Trophoblast cell (in vitro differentiated cells and primary cell): ENCODE results near the gene CRYAA.

ENCODE experiments used
- DNase-seq, 2 donors: peaks; one replicate each; pipeline ENCODE4 v3.0.0-alpha.2; 2016
- H2AFZ ChIP-seq: 2 replicates; pipeline ENCODE4 v1.6.1; 2013; ENCODE audit warnings: low read length, moderate library complexity, mild to moderate bottlenecking; ENCODE audit not compliant: insufficient read depth, poor library complexity
- H2AK5ac ChIP-seq: 2 replicates; pipeline ENCODE4 v1.6.1; 2013; ENCODE audit warnings: mild to moderate bottlenecking, low read length
- H2BK120ac ChIP-seq: 2 replicates; pipeline ENCODE4 v1.6.1; 2013; ENCODE audit warnings: low read length, mild to moderate bottlenecking, moderate library complexity; ENCODE audit not compliant: insufficient read depth, poor library complexity
- H2BK12ac ChIP-seq: 2 replicates; pipeline ENCODE4 v1.6.1; 2013; ENCODE audit warnings: mild to moderate bottlenecking, low read length, moderate library complexity
- H2BK5ac ChIP-seq: 2 replicates; pipeline ENCODE4 v1.6.1; 2013; ENCODE audit warnings: low read length, low read depth, moderate library complexity, mild to moderate bottlenecking; ENCODE audit not compliant: poor library complexity
- H3K14ac ChIP-seq: 2 replicates; pipeline ENCODE4 v1.6.1; 2013; ENCODE audit warnings: mild to moderate bottlenecking, low read length
- H3K18ac ChIP-seq: 2 replicates; pipeline ENCODE4 v1.6.1; 2013; ENCODE audit warnings: mild to moderate bottlenecking, low read length
- H3K23ac ChIP-seq: 2 replicates; pipeline ENCODE4 v1.6.1; 2013; ENCODE audit warnings: low read length
- H3K27ac ChIP-seq: 2 replicates; pipeline ENCODE4 v1.5.1; 2013; ENCODE audit warnings: low read depth, mild to moderate bottlenecking, inconsistent platforms, low read length, moderate library complexity
- H3K27me3 ChIP-seq: 2 replicates; pipeline ENCODE4 v1.6.1; 2013; ENCODE audit warnings: inconsistent platforms, mild to moderate bottlenecking, low read length, moderate library complexity; ENCODE audit not compliant: insufficient read depth
- H3K36me3 ChIP-seq, 2 experiments: 1 replicate in 1 of 2; 2 replicates in 1 of 2; pipeline ENCODE4 v1.6.1; 2013; ENCODE audit warnings: low read length in 2 of 2, mild to moderate bottlenecking in 2 of 2, moderate library complexity in 1 of 2; ENCODE audit not compliant: insufficient read depth in 2 of 2, control insufficient read depth in 1 of 2
- H3K4ac ChIP-seq: 2 replicates; pipeline ENCODE4 v1.6.1; 2013; ENCODE audit warnings: low read depth, mild to moderate bottlenecking, low read length, moderate library complexity
- H3K4me1 ChIP-seq, 2 experiments: 1 replicate in 1 of 2; 2 replicates in 1 of 2; pipeline ENCODE4 v1.6.1; 2013; ENCODE audit warnings: low read length in 2 of 2, mild to moderate bottlenecking in 2 of 2, moderate library complexity in 1 of 2; ENCODE audit not compliant: insufficient read depth in 2 of 2, control insufficient read depth in 1 of 2
- H3K4me2 ChIP-seq: 2 replicates; pipeline ENCODE4 v1.6.1; 2013; ENCODE audit warnings: inconsistent platforms, mild to moderate bottlenecking, low read length, moderate library complexity
- H3K4me3 ChIP-seq: 2 replicates; pipeline ENCODE4 v1.5.1; 2013; ENCODE audit warnings: mild to moderate bottlenecking, low read depth, low read length, inconsistent platforms
- H3K79me1 ChIP-seq: one replicate; pipeline ENCODE4 v1.6.1; 2013; ENCODE audit warnings: low read length
- H3K79me2 ChIP-seq: 2 replicates; pipeline ENCODE4 v1.6.1; 2013; ENCODE audit warnings: low read length, mild to moderate bottlenecking; ENCODE audit not compliant: control insufficient read depth, insufficient read depth, poor library complexity
- H3K9ac ChIP-seq: 2 replicates; pipeline ENCODE4 v1.6.1; 2013; ENCODE audit warnings: mild to moderate bottlenecking, low read length
- H3K9me3 ChIP-seq: 2 replicates; pipeline ENCODE4 v1.6.1; 2013; ENCODE audit warnings: low read depth, mild to moderate bottlenecking, control low read depth, inconsistent platforms, low read length; ENCODE audit not compliant: insufficient read depth
- H4K12ac ChIP-seq: 2 replicates; pipeline ENCODE4 v1.6.1; 2013; ENCODE audit warnings: low read depth, mild to moderate bottlenecking, low read length, moderate library complexity
- H4K8ac ChIP-seq: 2 replicates; pipeline ENCODE4 v1.6.1; 2013; ENCODE audit warnings: low read depth, mild to moderate bottlenecking, low read length, moderate library complexity
- H4K91ac ChIP-seq: one replicate; pipeline ENCODE4 v1.6.1; 2013; ENCODE audit warnings: low read depth, mild to moderate bottlenecking, low read length, moderate library complexity
- WGBS: extraction: QIAGEN DNeasy Blood & Tissue Kit; methylation state at CpG from one replicate; pipeline ENCODE4 v1.1.7; 2013; ENCODE audit warnings: missing lambda C conversion rate; ENCODE audit not compliant: insufficient read length, insufficient coverage; ENCODE audit errors: extremely low coverage; 5-methylcytosine and 5-hydroxymethylcytosine counted together

CRYAA gene

GRCh38 chr21:43201491-43201890 lies 32.7 kb downstream of the CRYAA start:
- no peak overlapping the region for H2AFZ ChIP-seq
- H3K4me3 ChIP-seq, result no peak overlapping the region
- H4K91ac ChIP-seq, result no peak overlapping the region
- H2AK5ac ChIP-seq, result no peak overlapping the region
- no peak overlapping the region for H2BK12ac ChIP-seq
- no peak overlapping the region for H3K27ac ChIP-seq
- H3K23ac ChIP-seq, result no peak overlapping the region
- H3K4me2 ChIP-seq, result no peak overlapping the region
- H3K4me1 ChIP-seq, result peaks cover 7 to 12% of the 10 kb centered on the region in 2 experiments
- no peak overlapping the region for H3K18ac ChIP-seq
- no peak overlapping the region for H2BK120ac ChIP-seq
- no peaks in the 10 kb centered on the region for H3K27me3 ChIP-seq
- no peak overlapping the region for H2BK5ac ChIP-seq
- H4K12ac ChIP-seq, result no peak overlapping the region
- H3K9me3 ChIP-seq, result peaks cover 5% of the 10 kb centered on the region
- no peak overlapping the region for H3K4ac ChIP-seq
- no peak overlapping the region for H3K9ac ChIP-seq
- no peak overlapping the region for H3K14ac ChIP-seq
- no CpG with 5 or more reads among the region's 1 CpG for WGBS
- peaks cover 3% of the 10 kb centered on the region for H3K79me1 ChIP-seq
- no peaks in the 10 kb centered on the region for H3K36me3 ChIP-seq
- H3K79me2 ChIP-seq, result no peaks in the 10 kb centered on the region
- no peak overlapping the region for H4K8ac ChIP-seq
- DNase-seq, result no peak

DNA sequence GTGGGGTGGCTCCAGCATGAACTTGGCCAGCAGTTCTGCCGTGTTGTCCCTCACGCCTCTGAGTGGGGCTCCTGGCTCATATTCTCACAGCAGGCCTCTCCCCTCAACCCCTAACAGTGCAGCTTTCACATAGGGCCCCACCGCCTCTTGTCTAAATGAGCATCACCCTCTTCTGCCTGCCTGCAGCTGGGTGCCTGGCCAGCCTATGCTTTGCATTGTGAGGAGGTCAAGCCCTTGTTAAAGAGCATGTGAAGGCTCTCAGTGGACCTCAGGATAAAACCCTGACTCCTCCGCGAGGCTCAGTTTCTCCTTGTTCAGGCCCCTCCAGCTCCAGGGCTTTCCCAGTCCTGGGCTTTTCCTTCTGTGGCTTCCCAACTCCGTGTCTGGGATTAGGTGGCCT lies 34.8 kb downstream of the CRYAA start:
- Histone ChIP-seq H2BK5ac (no peak overlapping the region), H3K79me2 (no peaks in the 10 kb centered on the region), H3K79me1 (no peaks in the 10 kb centered on the region), H3K4me3 (no peak overlapping the region), H3K36me3 (no peaks in the 10 kb centered on the region), H3K9me3 (peaks cover 8% of the 10 kb centered on the region), H3K4me1 (no peaks in the 10 kb centered on the region), H3K27me3 (no peaks in the 10 kb centered on the region), H3K27ac (no peak overlapping the region), H2BK120ac (no peak overlapping the region), H3K14ac (no peak overlapping the region), H4K12ac (no peak overlapping the region), H3K9ac (no peak overlapping the region), H3K18ac (no peak overlapping the region), H4K91ac (no peak overlapping the region), H3K4ac (no peak overlapping the region), H2AFZ (no peak overlapping the region), H4K8ac (no peak overlapping the region), H3K4me2 (no peak overlapping the region), H2AK5ac (no peak overlapping the region), H3K23ac (no peak overlapping the region), H2BK12ac (no peak overlapping the region)
- no peak for DNase-seq
- WGBS, result no CpG with 5 or more reads among the region's 6 CpGs

DNA sequence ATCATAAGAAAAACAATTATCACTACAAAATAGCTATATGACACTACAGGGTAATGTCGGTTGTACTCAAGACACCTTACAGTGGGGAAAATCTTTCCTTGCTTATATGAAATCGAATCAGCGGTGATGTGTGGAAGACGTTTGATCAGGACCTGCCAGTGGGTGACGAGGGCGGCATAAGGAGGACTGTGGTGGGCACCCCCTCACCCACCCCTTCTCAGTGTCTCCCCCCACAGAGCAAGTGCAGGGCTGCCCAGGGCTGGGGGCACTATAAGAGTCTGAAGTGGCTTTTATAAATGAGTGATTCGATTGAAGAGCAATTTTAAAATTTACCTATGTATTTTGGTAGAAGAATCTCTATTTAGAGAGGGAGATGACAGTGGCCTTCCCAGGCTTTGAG lies 35.8 kb downstream of the CRYAA start:
- no CpG with 5 or more reads among the region's 7 CpGs for WGBS
- DNase-seq, result no peak
- Histone ChIP-seq H3K14ac (no peak overlapping the region), H4K91ac (no peak overlapping the region), H2BK5ac (no peak overlapping the region), H3K79me2 (no peaks in the 10 kb centered on the region), H3K27me3 (no peaks in the 10 kb centered on the region), H2AK5ac (no peak overlapping the region), H3K4me1 (no peaks in the 10 kb centered on the region), H3K9ac (no peak overlapping the region), H3K4ac (no peak overlapping the region), H2AFZ (no peak overlapping the region), H3K9me3 (peaks cover 9% of the 10 kb centered on the region), H3K4me3 (no peak overlapping the region), H2BK12ac (no peak overlapping the region), H3K36me3 (no peaks in the 10 kb centered on the region), H4K8ac (no peak overlapping the region), H3K27ac (no peak overlapping the region), H3K23ac (no peak overlapping the region), H3K79me1 (no peaks in the 10 kb centered on the region), H4K12ac (no peak overlapping the region), H3K4me2 (no peak overlapping the region), H3K18ac (no peak overlapping the region), H2BK120ac (no peak overlapping the region)

GRCh38 chr21:43206231-43207042 lies 37.6 kb downstream of the CRYAA start:
- H3K27ac ChIP-seq, result no peak overlapping the region
- no peaks in the 10 kb centered on the region for H3K79me2 ChIP-seq
- H2AK5ac ChIP-seq, result no peak overlapping the region
- no peaks in the 10 kb centered on the region for H3K36me3 ChIP-seq
- H3K14ac ChIP-seq, result no peak overlapping the region
- H3K79me1 ChIP-seq, result no peaks in the 10 kb centered on the region
- H3K23ac ChIP-seq, result no peak overlapping the region
- no peak overlapping the region for H2BK12ac ChIP-seq
- H3K9ac ChIP-seq, result no peak overlapping the region
- no peak overlapping the region for H3K4ac ChIP-seq
- no peaks in the 10 kb centered on the region for H3K4me1 ChIP-seq
- no peak overlapping the region for H4K91ac ChIP-seq
- H2AFZ ChIP-seq, result no peak overlapping the region
- H3K4me2 ChIP-seq, result no peak overlapping the region
- H3K9me3 ChIP-seq, result peaks cover 6% of the 10 kb centered on the region
- H4K12ac ChIP-seq, result no peak overlapping the region
- WGBS, result no CpG with 5 or more reads among the region's 18 CpGs
- H3K27me3 ChIP-seq, result no peaks in the 10 kb centered on the region
- no peak overlapping the region for H2BK120ac ChIP-seq
- no peak for DNase-seq
- no peak overlapping the region for H3K18ac ChIP-seq
- no peak overlapping the region for H2BK5ac ChIP-seq
- no peak overlapping the region for H3K4me3 ChIP-seq
- H4K8ac ChIP-seq, result no peak overlapping the region
